ENCODE data around the gene GCLM. TPM values are rescaled to one million over a fixed set of nuclear protein-coding genes. Genes with fewer than 3 reads are reported as not detected.

GCLM gene
- total and polyA plus RNA-seq, 9 of the 15 experiments (the other 6 are each of a cell fraction or from before 2014, with no cell fraction given): 9.3 to 71.6 (median 24.5) TPM

- TF ChIP-seq CREB5 (CRISPR knock-in tag; IDR thresholded peaks at IDR 0.05) (no peak), ELF4 (CRISPR knock-in tag; IDR thresholded peaks at IDR 0.05) (no peak), ZFX (CRISPR knock-in tag; IDR thresholded peaks at IDR 0.05) (peak; percentile 92), MECOM (CRISPR knock-in tag; IDR thresholded peaks at IDR 0.05) (no peak), ZC3H4 (CRISPR knock-in tag; IDR thresholded peaks at IDR 0.05; ENCODE audit: borderline replicate concordance) (peak; percentile 70; the same call in 1 of the 2 replicates), ATF1 (CRISPR knock-in tag; IDR thresholded peaks at IDR 0.05) (0 out of 2 replicates have a peak, but pooled peaks have one; percentile 8), ATF1 (tag; IDR thresholded peaks at IDR 0.05) (0 out of 2 replicates have a peak, but pooled peaks have one; percentile 64), CBX2 (IDR thresholded peaks at IDR 0.05; ENCODE audit: insufficient read depth, low read length, poor library complexity, severe bottlenecking) (no peak), MLLT1 (IDR thresholded peaks at IDR 0.05) (peak in 1 of 2 experiments; percentile 34; a peak in 2 of 4 replicates), SIN3A (IDR thresholded peaks at IDR 0.05; ENCODE audit: borderline replicate concordance in 2 of 2, control insufficient read depth in 1 of 2, low read depth in 2 of 2, low read length in 2 of 2) (peak in 1 of 2 experiments; percentile 71; a peak in 2 of 4 replicates), LCOR (CRISPR knock-in tag; IDR thresholded peaks at IDR 0.05) (peak; percentile 40; the same call in 1 of the 2 replicates), TRIM28 (IDR thresholded peaks at IDR 0.05) (peak; percentile 51; the same call in 1 of the 2 replicates), ZNF23 (CRISPR knock-in tag; IDR thresholded peaks at IDR 0.05) (no peak), SETDB1 (IDR thresholded peaks at IDR 0.05; ENCODE audit: low read length) (no peak), PURB (CRISPR knock-in tag; IDR thresholded peaks at IDR 0.05; ENCODE audit: low read depth) (no peak), TAF7 (tag; IDR thresholded peaks at IDR 0.05) (no peak), KLF13 (tag; IDR thresholded peaks at IDR 0.05; ENCODE audit: borderline replicate concordance, low read depth) (peak; percentile 76)
- TF ChIP-seq, protein P1, sequence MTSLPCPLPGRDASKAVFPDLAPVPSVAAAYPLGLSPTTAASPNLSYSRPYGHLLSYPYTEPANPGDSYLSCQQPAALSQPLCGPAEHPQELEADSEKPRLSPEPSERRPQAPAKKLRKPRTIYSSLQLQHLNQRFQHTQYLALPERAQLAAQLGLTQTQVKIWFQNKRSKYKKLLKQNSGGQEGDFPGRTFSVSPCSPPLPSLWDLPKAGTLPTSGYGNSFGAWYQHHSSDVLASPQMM (CRISPR knock-in tag; IDR thresholded peaks at IDR 0.05): no peak
- TF ChIP-seq, protein P2, sequence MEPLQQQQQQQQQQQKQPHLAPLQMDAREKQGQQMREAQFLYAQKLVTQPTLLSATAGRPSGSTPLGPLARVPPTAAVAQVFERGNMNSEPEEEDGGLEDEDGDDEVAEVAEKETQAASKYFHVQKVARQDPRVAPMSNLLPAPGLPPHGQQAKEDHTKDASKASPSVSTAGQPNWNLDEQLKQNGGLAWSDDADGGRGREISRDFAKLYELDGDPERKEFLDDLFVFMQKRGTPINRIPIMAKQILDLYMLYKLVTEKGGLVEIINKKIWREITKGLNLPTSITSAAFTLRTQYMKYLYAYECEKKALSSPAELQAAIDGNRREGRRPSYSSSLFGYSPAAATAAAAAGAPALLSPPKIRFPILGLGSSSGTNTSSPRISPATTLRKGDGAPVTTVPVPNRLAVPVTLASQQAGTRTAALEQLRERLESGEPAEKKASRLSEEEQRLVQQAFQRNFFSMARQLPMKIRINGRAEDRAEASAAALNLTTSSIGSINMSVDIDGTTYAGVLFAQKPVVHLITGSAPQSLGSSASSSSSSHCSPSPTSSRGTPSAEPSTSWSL (CRISPR knock-in tag; IDR thresholded peaks at IDR 0.05; ENCODE audit: borderline replicate concordance): no peak
- TF ChIP-seq, protein P3, sequence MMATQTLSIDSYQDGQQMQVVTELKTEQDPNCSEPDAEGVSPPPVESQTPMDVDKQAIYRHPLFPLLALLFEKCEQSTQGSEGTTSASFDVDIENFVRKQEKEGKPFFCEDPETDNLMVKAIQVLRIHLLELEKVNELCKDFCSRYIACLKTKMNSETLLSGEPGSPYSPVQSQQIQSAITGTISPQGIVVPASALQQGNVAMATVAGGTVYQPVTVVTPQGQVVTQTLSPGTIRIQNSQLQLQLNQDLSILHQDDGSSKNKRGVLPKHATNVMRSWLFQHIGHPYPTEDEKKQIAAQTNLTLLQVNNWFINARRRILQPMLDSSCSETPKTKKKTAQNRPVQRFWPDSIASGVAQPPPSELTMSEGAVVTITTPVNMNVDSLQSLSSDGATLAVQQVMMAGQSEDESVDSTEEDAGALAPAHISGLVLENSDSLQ (IDR thresholded peaks at IDR 0.05): no peak
- TF ChIP-seq, protein P4, sequence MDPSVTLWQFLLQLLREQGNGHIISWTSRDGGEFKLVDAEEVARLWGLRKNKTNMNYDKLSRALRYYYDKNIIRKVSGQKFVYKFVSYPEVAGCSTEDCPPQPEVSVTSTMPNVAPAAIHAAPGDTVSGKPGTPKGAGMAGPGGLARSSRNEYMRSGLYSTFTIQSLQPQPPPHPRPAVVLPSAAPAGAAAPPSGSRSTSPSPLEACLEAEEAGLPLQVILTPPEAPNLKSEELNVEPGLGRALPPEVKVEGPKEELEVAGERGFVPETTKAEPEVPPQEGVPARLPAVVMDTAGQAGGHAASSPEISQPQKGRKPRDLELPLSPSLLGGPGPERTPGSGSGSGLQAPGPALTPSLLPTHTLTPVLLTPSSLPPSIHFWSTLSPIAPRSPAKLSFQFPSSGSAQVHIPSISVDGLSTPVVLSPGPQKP (CRISPR knock-in tag; IDR thresholded peaks at IDR 0.05): no peak
Observed at GRCh38 chr1:93846992-93847810, 62.0 kb downstream of the GCLM start (continued).

Measured in K562 (cell line).